ENCODE data around the gene C11orf71.

Gene C11orf71

DNA sequence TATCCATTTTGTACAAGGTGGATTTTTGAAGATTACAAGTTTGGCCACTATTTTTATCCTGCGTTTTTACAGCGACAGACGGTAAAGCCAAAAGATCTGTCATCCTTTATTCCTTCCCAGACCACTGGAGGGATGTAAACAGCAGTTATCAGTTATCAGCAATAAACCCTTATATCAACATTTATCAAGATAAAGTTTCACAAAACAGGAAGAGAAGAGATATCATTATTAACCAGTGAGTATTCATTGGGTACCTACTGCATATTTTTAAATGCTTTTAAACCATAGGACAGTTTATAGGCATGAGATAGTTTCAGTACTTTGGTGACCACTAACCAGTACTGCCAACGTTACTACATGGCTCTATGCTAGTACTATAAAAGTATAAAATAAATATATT is 33.1 kb upstream of the C11orf71 start:
- H3K36me3 Mint-ChIP-seq (ENCODE audit: insufficient read depth), result no peaks in the 10 kb centered on the region
- no peak overlapping the region for H3K27ac Mint-ChIP-seq (ENCODE audit: low read depth)
- H3K4me1 Mint-ChIP-seq, result no peaks in the 10 kb centered on the region
- ATAC-seq (replicated peaks; ENCODE audit: extremely low read depth, poor library complexity, severe bottlenecking), result no peak
- no peak for DNase-seq (ENCODE audit: low spot score in 2 of 2)
- no peak overlapping the region for H3K4me3 Mint-ChIP-seq
- H3K9me3 Mint-ChIP-seq, result no peaks in the 10 kb centered on the region
- H3K27me3 Mint-ChIP-seq, result no peaks in the 10 kb centered on the region

DNA sequence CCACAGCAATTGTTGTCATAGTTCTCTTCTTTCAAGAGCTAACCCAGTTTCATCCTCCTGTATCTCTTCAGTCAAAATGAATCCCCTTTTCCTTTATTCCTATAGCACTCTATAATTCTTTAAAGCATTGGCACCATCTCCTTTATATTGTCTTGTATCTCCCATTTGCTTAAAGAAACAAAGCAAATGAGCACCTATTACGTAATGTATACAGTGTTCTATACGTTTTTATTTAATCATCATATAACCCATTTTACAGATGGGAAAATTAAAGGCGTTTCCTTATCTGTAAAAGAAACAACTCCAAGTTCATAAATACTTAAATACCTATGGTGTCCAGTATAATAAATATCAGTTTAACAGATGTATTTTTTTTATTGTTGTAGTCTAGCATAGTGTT is 32.6 kb upstream of the C11orf71 start:
- H3K9me3 Mint-ChIP-seq, result no peaks in the 10 kb centered on the region
- no peak for DNase-seq (ENCODE audit: low spot score in 2 of 2)
- no peak for ATAC-seq (replicated peaks; ENCODE audit: extremely low read depth, poor library complexity, severe bottlenecking)
- H3K36me3 Mint-ChIP-seq (ENCODE audit: insufficient read depth), result no peaks in the 10 kb centered on the region
- no peak overlapping the region for H3K27ac Mint-ChIP-seq (ENCODE audit: low read depth)
- H3K4me3 Mint-ChIP-seq, result no peak overlapping the region
- no peaks in the 10 kb centered on the region for H3K4me1 Mint-ChIP-seq
- no peaks in the 10 kb centered on the region for H3K27me3 Mint-ChIP-seq

DNA sequence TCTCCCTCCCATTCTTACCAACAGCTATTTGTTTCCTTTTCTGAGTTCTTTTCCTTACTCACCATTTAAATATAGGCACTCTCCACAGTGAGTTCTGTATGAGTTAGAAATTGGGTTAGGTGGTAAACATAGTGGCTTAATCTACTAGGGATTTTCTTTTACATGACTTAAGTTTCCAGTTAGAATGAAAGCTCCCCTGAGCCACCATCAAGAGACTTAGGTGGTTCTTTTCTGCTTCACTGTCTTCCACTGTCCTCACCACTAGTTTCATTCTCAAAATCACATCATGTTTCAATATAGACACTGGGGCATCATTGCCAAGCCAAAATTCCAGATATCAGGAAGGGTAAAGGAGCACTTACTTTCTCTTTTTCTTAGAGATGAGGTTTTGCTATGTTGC is 30.0 kb upstream of the C11orf71 start:
- no peak for DNase-seq (ENCODE audit: low spot score in 2 of 2)
- no peaks in the 10 kb centered on the region for H3K36me3 Mint-ChIP-seq (ENCODE audit: insufficient read depth)
- no peaks in the 10 kb centered on the region for H3K27me3 Mint-ChIP-seq
- ATAC-seq (replicated peaks; ENCODE audit: extremely low read depth, poor library complexity, severe bottlenecking), result no peak
- H3K27ac Mint-ChIP-seq (ENCODE audit: low read depth), result no peak overlapping the region
- no peaks in the 10 kb centered on the region for H3K9me3 Mint-ChIP-seq
- H3K4me3 Mint-ChIP-seq, result no peak overlapping the region
- H3K4me1 Mint-ChIP-seq, result no peaks in the 10 kb centered on the region

DNA sequence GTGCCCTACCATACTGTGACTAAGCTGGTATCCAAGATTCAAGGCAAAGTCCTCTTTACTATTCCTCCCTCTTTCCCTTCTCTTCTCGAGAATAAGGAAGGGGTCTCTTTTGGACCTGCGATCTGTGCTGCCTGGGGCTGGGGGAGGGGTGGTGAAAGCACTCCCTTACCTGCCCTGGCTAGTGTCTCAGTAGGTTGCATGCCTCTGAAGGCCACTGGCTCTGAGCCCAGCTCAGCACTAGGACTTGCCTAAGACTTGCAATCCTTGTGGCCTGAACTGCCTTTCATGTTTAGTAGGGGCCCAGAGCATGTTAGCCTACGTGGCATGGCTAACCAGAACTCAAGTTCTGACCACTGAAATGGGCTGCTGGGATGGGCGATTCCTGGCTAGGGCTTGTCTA is 26.0 kb upstream of the C11orf71 start:
- Mint-ChIP-seq H3K27ac (ENCODE audit: low read depth) (no peak overlapping the region), H3K36me3 (ENCODE audit: insufficient read depth) (no peaks in the 10 kb centered on the region)

DNA sequence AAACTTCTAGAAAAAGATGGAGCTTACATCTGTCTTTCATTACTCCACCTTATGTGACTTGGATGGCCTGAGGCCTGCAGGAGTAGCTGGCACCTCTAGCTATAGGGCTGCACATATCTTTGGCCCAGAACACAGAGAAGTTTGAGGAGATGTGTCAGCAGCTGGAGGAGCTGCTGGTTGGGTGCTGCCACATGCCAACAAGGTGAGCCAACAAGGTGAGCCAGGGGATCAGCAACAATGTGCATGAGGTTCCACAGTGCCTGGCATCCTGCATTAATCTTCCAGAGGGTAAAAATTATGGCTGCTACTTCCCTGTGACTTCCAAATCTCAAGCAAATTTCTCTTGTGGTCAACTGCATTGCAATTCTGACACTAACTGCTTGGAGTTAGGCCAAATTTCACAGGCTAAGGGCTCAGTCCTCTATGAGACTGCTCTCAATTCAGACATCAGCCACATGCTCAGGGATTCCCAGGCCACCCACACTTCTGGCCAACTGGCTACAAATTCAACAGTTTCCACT is 16.2 kb upstream of the C11orf71 start:
- no peaks in the 10 kb centered on the region for H3K9me3 Mint-ChIP-seq

More for the DNA sequence above, 26.0 kb upstream of the C11orf71 start:
- DNase-seq (ENCODE audit: low spot score in 2 of 2) (no peak), ATAC-seq (replicated peaks; ENCODE audit: extremely low read depth, poor library complexity, severe bottlenecking) (no peak)
- Mint-ChIP-seq H3K4me3 (no peak overlapping the region), H3K4me1 (no peaks in the 10 kb centered on the region), H3K9me3 (peaks cover 5% of the 10 kb centered on the region), H3K27me3 (no peaks in the 10 kb centered on the region)

GRCh38 chr11:114413958-114414357 is 13.6 kb upstream of the C11orf71 start:
- H3K4me3 Mint-ChIP-seq, result no peak overlapping the region

More for the DNA sequence above, 16.2 kb upstream of the C11orf71 start:
- Mint-ChIP-seq H3K4me1 (no peaks in the 10 kb centered on the region), H3K27me3 (no peaks in the 10 kb centered on the region), H3K36me3 (ENCODE audit: insufficient read depth) (no peaks in the 10 kb centered on the region), H3K4me3 (no peak overlapping the region), H3K27ac (ENCODE audit: low read depth) (no peak overlapping the region)
- ATAC-seq (replicated peaks; ENCODE audit: extremely low read depth, poor library complexity, severe bottlenecking), result no peak
- no peak for DNase-seq (ENCODE audit: low spot score in 2 of 2)

DNA sequence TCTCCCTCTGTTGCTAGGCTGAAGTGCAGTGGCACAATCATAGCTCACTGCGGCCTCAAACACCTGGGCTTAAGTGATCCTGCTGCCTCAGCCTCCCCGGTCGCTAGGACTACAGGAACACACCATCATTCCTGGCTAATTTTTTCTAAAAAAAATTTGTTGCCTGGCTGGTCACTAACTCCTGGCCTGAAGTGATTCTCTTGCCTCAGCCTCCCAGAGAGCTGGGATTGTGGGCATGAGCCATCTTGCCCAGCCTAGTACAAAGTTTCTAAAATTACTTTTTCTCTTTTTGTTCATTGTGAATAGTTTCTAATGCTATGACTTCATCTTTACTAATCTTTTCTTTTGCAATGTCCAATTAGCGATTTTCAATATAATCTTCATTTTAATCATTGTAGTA is 12.6 kb upstream of the C11orf71 start:
- ATAC-seq (replicated peaks; ENCODE audit: extremely low read depth, poor library complexity, severe bottlenecking) (no peak), DNase-seq (ENCODE audit: low spot score in 2 of 2) (no peak)
- Mint-ChIP-seq H3K9me3 (no peaks in the 10 kb centered on the region), H3K27ac (ENCODE audit: low read depth) (no peak overlapping the region), H3K4me3 (no peak overlapping the region), H3K36me3 (ENCODE audit: insufficient read depth) (peaks cover 17% of the 10 kb centered on the region), H3K27me3 (no peaks in the 10 kb centered on the region), H3K4me1 (no peaks in the 10 kb centered on the region)

More at GRCh38 chr11:114413958-114414357, 13.6 kb upstream of the C11orf71 start:
- DNase-seq (ENCODE audit: low spot score in 2 of 2) (no peak), ATAC-seq (replicated peaks; ENCODE audit: extremely low read depth, poor library complexity, severe bottlenecking) (no peak)
- Mint-ChIP-seq H3K27ac (ENCODE audit: low read depth) (no peak overlapping the region), H3K27me3 (no peaks in the 10 kb centered on the region), H3K36me3 (ENCODE audit: insufficient read depth) (peaks cover 13% of the 10 kb centered on the region), H3K4me1 (no peaks in the 10 kb centered on the region), H3K9me3 (no peaks in the 10 kb centered on the region)

GRCh38 chr11:114401311-114401710 is 1.0 kb upstream of the C11orf71 start:
- peak overlapping the region; percentile 98 for H3K27ac Mint-ChIP-seq (ENCODE audit: low read depth)
- H3K36me3 Mint-ChIP-seq (ENCODE audit: insufficient read depth), result peaks cover 41% of the 10 kb centered on the region
- DNase-seq (ENCODE audit: low spot score in 2 of 2), result no peak
- peak overlapping the region; percentile 89 for H3K4me3 Mint-ChIP-seq
- peaks cover 55% of the 10 kb centered on the region for H3K4me1 Mint-ChIP-seq
- H3K27me3 Mint-ChIP-seq, result no peaks in the 10 kb centered on the region
- no peaks in the 10 kb centered on the region for H3K9me3 Mint-ChIP-seq
- no peak for ATAC-seq (replicated peaks; ENCODE audit: extremely low read depth, poor library complexity, severe bottlenecking)

DNA sequence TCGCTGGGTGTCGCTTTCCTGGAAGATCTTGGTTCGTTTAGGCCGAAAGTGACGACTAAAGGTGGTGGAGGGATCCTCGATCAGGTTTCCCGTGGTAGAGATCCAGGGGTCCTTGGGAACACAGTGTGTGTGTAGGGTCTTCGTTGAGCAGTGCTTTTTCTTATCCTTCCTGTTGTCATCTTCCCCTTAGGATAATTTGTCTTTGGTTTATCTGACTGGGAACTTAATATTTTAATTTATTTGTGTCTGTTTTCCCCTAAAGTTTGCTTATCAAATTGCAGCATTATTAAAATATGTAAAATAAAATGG is 558 bp upstream of the C11orf71 start:
- no peaks in the 10 kb centered on the region for H3K27me3 Mint-ChIP-seq
- peak overlapping the region; percentile 89 for H3K4me3 Mint-ChIP-seq
- peaks cover 36% of the 10 kb centered on the region for H3K36me3 Mint-ChIP-seq (ENCODE audit: insufficient read depth)
- no peaks in the 10 kb centered on the region for H3K9me3 Mint-ChIP-seq
- ATAC-seq (replicated peaks; ENCODE audit: extremely low read depth, poor library complexity, severe bottlenecking), result no peak
- peaks cover 55% of the 10 kb centered on the region for H3K4me1 Mint-ChIP-seq
- H3K27ac Mint-ChIP-seq (ENCODE audit: low read depth), result peak overlapping the region; percentile 98
- DNase-seq (ENCODE audit: low spot score in 2 of 2), result no peak

GRCh38 chr11:114399490-114400215 is 658 bp downstream of the C11orf71 start:
- H3K27me3 Mint-ChIP-seq, result no peaks in the 10 kb centered on the region
- peak overlapping the region; percentile 89 for H3K4me3 Mint-ChIP-seq
- no peaks in the 10 kb centered on the region for H3K9me3 Mint-ChIP-seq
- H3K4me1 Mint-ChIP-seq, result peaks cover 45% of the 10 kb centered on the region
- H3K36me3 Mint-ChIP-seq (ENCODE audit: insufficient read depth), result peaks cover 28% of the 10 kb centered on the region
- H3K27ac Mint-ChIP-seq (ENCODE audit: low read depth), result peak overlapping the region; percentile 98
- no peak for DNase-seq (ENCODE audit: low spot score in 2 of 2)
- peak; percentile 16 for ATAC-seq (replicated peaks; ENCODE audit: extremely low read depth, poor library complexity, severe bottlenecking)

GRCh38 chr11:114398303-114398920 is 1.9 kb downstream of the C11orf71 start:
- peaks cover 23% of the 10 kb centered on the region for H3K36me3 Mint-ChIP-seq (ENCODE audit: insufficient read depth)
- no peaks in the 10 kb centered on the region for H3K9me3 Mint-ChIP-seq
- no peak for ATAC-seq (replicated peaks; ENCODE audit: extremely low read depth, poor library complexity, severe bottlenecking)
- peaks cover 36% of the 10 kb centered on the region for H3K4me1 Mint-ChIP-seq
- no peak for DNase-seq (ENCODE audit: low spot score in 2 of 2)
- no peaks in the 10 kb centered on the region for H3K27me3 Mint-ChIP-seq
- H3K4me3 Mint-ChIP-seq, result peak overlapping the region; percentile 89
- no peak overlapping the region for H3K27ac Mint-ChIP-seq (ENCODE audit: low read depth)

GRCh38 chr11:114397349-114397982 is 2.8 kb downstream of the C11orf71 start:
- H3K4me1 Mint-ChIP-seq, result peaks cover 30% of the 10 kb centered on the region
- H3K4me3 Mint-ChIP-seq, result no peak overlapping the region
- no peak overlapping the region for H3K27ac Mint-ChIP-seq (ENCODE audit: low read depth)
- no peaks in the 10 kb centered on the region for H3K27me3 Mint-ChIP-seq
- H3K36me3 Mint-ChIP-seq (ENCODE audit: insufficient read depth), result peaks cover 22% of the 10 kb centered on the region
- no peaks in the 10 kb centered on the region for H3K9me3 Mint-ChIP-seq
- no peak for ATAC-seq (replicated peaks; ENCODE audit: extremely low read depth, poor library complexity, severe bottlenecking)
- DNase-seq (ENCODE audit: low spot score in 2 of 2), result no peak

GRCh38 chr11:114396916-114397315 is 3.4 kb downstream of the C11orf71 start:
- peaks cover 26% of the 10 kb centered on the region for H3K4me1 Mint-ChIP-seq
- H3K36me3 Mint-ChIP-seq (ENCODE audit: insufficient read depth), result peaks cover 17% of the 10 kb centered on the region
- H3K4me3 Mint-ChIP-seq, result no peak overlapping the region
- no peak overlapping the region for H3K27ac Mint-ChIP-seq (ENCODE audit: low read depth)
- no peaks in the 10 kb centered on the region for H3K27me3 Mint-ChIP-seq
- DNase-seq (ENCODE audit: low spot score in 2 of 2), result no peak
- ATAC-seq (replicated peaks; ENCODE audit: extremely low read depth, poor library complexity, severe bottlenecking), result no peak
- no peaks in the 10 kb centered on the region for H3K9me3 Mint-ChIP-seq
